GM19328 (cell line): ENCODE data around the gene FSD1.
A peak's percentile ranks its signal among the peaks of the same experiment; 100 is the strongest.

ENCODE experiments used
- ATAC-seq: cut with Tn5 transposase; IDR thresholded peaks from one replicate; pipeline ENCODE4 v1.9.1; 2021; ENCODE audit warnings: mild to moderate bottlenecking, moderate library complexity; ENCODE audit not compliant: unreplicated experiment

The FSD1 gene

DNA sequence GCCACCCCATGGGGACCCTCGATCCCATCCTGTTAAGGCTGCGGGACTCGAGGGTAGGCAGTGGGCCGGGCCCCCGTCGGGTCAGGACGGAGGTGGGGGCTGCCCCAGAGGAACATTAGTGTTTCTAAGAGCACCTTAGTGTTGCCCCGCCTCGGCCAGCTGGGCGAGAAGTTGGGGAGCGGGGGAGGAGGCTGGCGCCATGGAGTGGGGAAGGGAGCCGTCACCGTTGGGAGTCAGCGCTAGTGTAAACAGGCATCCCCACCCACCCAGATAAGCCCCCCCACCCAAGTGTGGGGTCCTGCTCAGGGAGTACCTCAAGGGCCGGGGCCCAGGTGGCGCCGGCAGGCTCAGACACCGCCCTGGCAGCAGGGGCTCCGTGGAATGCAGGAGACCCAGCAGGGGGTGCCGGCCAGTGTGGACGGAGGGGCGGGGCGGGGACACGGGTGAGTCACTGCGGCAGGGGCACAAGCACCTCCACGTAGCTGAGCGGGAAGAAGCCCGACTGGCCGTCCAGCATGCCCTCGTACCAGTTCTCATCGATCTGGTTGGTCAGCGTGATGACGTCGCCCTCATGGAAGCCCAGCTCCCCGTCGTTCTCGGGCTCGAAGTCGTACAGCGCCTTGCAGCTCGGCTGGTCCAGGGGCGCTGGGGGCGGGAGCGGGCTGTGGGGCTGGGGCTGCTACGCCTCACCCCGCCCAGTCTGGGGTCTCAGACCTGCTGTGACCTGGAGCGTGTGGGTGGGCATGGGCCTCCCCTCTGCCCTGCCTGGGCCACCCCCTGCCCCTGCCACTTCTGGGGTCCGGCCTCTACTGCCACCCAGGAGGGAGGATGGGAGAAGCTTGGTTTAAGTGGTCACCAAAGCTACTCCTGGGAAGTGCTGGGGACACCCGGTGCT lies 57.0 kb downstream of the FSD1 start:
- no peak for ATAC-seq

DNA sequence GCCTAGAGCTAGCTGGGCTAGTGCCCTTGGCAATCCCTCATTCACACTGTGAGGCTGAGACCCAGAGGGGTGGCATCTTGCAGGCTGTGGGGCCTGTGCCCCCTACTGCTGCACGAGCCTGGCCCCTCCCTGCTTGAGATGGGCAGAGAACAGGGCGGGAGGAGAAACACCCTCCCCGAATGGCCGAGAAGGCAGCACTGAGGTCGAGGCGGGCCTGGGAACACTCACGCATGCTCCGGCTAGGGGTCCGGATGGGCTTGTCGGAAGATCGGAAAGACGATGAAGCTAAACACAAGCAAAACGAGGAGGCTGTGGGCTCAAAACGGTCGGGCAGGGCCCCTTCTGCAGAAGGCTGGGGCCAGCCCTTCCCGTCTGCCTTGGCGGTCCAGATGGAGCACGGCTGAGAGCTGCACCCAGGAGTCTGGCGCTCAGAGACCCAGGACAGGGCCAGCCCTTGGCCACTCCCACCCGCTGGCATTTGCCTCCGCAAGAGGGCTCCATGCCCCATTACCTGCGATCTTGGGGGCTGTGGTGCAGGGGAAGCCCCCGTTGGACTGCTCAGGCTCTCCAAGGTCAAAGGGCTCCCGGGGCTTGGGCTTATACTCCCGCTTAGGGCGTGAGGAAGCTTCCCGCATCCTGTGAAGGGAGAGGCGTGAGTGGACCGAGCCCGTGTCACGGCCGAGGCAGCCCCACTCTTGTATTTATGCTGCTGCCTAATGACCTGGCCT lies 57.9 kb downstream of the FSD1 start:
- ATAC-seq = no peak

DNA sequence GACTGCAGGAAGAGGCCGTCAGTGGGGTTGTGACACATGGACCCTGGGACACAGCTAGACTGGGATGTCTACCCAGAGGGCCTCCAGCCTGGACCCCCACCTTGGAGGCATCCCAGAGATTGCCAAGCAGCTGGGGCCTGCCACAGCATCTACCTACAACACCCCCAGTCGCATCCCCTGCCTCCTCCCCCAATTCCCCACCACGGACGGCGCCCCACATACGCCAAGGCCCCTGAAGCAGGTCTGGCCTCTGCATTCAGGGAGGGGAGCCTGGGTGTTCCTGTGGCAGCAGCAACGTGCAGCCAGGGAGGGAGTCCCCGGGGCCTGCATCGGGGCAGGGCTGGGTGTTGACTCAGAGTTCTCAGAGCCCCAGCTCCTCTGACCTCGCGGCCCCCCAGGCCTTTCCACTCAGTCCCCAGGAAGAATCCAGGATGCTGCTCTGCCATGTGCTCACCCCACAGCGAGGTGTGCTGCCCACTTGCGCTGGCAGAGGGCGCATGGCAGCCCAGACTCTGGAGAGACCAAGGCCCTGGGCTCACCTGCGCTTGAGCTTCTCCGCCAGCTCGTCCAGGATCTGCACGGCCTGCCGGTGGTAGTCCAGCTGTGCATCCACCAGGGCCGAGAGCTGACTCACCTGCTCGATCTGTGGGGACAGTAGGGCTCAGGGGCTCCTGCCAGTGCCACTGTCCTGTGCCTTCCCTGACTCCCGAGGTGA lies 58.6 kb downstream of the FSD1 start:
- ATAC-seq = no peak

DNA sequence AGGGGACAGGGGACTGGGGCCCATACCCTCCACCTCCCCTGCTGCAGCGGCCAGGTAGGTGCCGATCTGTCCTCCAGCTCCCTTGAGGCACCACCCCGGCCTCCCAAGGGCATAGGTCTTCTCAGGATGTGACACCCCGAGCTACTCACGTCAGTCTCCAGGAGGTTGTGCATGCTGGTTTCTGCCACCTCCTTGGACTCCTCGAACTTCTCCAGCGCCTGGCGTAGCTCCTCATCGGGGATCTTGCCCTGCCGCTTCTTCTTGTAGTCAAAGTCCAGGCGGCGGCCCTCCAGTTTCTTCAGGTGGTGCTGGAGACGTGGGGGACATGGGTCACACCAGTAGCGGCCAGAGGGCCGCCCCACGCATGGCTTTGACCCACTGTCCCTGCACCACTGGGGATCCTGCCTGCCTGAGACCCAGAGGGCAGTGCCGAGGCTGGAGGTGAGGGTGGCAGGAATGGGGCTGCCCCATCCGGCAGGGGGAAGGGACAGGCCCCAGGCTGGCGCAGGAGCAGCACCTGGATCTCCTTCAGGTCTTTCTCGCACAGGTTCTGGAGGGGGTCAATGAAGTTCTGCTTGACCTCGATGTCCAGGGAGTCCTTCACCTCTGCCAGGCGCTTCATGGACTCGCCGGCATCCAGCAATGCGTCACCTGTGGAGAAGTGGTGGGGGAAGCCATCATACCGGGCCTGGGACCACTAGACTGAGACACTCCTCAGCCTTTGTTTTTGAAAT lies 59.3 kb downstream of the FSD1 start:
- no peak for ATAC-seq

DNA sequence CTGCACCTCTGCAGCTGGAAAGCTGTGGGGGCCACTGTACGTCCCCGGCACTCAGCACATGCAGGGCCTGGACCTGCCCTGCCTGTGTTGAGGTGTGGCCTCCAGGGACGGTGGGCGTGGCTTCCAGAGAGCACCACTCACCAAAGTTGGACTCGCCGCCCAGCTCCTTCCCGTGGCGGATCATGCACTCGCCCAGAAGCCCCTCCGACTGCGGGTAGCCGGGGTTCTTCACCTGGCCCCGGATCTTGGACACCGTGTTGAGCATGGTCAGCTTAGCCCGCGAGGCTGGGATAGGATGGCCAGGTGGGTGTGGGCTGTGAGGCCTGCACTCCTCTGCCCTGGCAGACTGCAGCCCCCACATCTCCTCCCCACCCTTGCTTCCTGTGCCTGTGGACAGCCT lies 60.9 kb downstream of the FSD1 start:
- ATAC-seq = no peak

DNA sequence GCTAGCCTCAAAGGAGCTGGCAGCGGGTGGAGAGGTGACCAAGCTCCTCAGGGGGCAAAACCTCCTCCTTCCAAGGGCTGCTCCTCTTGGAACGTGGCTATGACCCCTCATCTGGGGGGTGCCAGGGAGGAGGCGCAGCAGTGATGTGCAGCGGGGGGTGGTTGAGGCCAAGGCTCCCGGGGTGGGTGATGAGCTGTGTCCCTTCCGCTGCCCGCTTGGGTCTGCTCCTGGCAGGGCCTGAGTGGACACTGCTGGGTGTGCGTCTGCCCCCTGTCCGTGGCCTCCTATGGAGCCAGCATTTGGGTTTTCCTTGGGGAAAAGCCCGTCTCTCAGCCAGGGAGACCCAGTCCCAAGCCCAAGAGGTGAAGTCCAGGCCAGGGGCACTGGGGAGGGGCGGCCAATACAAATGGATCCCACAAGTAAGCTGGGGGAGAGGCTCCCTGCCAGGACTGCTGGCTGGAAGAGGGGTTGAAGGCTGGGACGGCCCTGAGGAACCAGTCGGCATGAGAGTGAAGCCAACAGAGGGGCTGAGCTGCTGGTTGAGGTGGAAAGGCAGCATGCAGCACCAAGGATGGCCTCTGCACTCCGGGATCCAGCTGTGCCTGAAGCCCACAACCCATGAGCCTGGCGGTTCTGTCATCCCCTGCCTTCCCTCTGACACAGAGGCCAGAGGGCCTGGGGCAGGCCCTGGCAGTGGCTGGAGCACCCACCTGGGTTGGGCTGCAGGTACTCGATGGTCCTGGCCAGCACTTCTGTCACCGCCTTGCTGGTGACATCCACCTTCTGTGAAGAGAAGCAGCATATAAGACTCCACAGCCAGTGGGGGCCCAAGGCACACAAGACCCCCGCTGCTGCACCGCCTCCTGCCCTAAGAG lies 61.6 kb downstream of the FSD1 start:
- ATAC-seq = no peak

DNA sequence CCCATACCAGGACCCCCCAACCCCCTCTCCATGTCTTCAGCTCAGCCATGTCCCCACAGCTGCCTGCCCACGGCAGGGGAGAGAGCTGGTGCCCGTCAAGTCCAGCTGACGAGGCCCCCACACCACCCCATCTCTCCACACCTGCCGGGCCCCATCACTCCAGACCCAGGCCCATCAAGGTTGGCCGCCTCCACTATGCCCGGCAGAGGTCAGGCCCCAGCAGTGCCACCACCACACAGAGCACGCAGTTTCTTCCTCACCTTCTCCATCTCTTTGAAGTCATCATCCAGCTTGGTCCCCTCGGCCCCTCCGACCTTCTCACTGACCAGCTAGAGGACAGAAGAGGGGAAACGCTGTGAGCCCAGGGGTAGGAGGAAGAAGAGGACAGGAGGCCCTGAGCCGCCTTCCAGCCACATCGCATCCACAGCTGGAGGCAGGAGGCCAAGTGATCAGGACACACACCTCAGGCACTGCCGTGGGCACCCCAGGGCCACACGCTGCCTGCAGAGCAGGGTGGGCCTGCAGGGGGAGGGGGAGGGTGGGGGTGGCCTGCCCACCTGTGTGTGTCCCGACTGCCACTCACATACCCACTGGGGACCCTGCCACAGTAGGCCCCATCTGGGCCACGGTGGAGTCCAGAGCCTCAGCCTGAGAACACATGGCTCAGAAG lies 62.4 kb downstream of the FSD1 start:
- ATAC-seq = no peak

DNA sequence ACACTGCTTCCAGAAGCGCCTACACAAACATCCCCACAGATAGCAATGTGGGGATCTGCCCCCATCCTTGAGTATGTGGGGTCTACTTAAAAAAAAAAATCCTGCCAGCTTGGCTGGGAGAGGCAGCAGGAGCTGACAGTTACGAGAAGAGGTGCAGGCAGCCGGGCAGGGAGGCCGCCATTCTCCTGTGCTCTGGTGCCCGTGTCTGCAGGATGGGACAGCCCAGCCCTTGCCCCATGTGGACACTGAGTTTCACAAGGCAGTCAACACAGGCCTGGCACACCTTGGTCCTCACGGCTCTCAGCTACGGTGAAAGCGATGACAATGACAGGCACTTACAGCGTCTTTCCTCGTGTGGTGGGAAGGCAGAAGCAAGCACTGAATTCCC lies 62.9 kb downstream of the FSD1 start:
- no peak for ATAC-seq

DNA sequence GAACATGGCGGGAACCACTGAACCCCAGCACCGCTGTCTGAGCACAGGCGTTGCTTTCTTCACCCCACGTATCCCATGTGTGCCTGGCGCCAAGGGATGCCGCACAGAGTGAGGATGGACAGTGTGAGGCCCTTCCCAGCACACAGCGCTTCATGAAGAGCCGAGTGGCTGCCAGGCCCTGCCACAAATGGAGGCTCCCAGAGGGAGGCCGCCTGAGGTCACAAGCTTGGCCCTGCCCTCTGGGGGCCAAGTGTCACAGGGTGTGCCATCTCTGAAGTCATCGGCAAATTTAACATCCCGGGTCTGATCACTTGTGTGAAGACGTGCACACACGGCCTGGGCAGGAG lies 63.4 kb downstream of the FSD1 start:
- no peak for ATAC-seq

DNA sequence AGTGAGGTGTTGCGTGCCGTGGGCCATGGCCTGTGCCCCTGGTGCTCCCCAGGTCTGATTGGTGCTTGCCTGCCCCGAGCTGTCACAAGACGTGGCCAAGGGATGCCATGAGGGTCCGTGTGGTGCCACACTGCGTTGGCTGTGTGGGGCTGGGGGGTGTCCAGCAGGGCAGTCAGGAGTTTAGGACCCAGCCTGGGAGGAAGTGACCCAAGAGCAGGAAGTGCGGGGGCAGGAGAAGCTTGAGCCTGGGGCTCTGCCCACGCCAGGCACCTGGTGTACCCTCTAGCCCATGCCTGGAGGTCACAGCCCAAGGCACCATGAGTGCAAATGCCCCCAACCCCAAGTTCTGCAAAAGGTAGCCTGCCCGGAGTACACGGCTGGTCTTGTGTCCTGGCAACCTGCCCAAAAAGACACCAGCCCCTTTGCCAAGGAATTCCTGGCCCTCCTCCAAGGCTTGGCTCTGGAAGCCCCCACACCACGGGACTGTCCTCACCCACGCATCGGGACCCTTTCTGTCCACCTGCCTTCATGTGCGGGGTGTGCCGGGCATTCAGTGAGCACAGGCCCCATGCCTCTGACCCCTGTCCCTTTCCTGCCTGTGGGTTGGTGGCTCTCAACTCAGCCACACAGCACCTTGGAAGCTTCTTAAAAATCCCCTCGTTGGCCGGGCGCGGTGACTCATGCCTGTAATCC lies 63.9 kb downstream of the FSD1 start:
- no peak for ATAC-seq

DNA sequence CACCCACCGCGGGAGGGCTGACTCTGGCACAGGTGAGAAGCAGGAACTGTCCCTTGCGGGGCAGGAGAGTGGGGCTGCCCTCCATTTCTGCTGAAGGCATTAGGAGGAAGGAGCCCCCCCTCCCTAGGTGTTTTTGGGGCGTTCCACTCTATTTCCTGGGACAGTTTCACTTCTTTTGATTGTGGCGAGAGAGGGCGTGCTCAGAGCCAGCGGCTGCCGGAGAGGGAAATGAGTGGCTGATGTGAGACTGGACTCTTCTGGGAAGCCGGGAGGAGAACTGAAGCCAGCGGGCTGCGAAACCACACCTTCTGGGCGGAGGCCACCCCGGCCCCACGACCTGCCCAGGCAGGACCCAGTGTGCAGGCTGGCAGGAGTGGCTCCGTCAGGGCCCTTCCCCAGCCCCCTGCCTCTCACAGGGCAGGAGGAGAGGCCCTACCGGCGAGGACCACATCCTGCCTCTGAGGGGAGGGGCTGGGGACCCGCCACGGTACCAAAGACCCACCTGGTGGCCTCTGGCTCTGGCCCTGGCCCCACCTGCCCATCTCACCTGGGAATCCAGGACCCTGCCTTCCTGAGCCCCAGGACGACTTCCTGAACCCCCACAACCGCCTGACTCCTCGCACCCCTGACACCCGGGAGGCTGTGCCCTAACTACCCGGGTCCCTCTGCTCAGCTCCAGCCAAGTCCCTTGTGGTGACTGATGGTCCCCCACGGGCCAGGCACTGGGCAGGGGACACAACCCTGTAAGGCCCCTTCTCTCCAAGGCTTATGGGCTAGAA lies 64.9 kb downstream of the FSD1 start:
- peak; percentile 39 for ATAC-seq

DNA sequence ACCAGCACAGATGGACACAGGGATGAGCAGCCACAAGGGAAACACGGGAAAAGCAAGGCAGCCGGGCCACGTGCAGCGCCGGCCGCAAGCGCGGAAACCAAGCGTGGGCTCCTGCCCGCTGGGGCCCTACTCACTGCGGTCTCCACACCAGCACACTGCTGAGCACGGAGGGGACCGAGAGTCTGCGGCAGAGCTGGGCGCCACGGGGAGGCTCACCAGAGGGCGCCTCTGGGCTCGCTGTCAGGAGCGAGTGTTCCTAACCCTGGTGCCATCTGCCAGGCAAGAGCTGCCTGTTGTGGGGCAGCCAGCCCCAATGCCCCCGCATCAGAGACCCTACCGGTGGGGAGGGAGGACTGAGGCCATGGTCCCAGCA lies 65.5 kb downstream of the FSD1 start:
- ATAC-seq = peak; percentile 46

DNA sequence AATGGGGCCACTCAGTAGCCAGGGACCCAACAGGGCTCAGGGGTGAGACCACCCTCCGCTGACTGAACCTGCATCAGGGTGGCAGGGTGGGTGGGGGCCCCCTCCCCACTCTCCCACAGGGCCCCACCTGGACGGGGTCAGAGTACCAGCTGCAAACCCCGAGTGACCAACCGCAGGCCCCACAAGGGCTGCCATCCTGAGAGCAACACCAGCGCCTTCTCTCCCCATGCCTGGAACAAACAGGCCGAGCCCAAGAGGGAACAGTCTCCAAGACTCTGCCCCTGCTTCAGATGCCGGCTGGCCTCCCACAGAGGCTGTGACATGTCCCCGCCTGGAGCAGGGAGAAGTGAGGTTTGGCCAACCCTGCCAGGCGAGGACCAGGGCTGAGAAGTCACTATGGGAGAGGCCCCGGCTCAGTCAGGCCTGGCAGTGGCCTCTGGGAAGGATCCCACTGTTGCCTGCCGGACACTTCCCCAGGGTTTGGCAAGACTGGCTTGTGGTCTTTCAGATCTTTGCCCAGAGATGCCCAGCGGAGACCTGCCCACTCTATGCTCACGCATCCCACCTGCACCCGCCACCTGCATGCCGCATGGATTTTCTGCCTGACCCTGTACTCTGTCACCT lies 66.1 kb downstream of the FSD1 start:
- ATAC-seq = no peak

DNA sequence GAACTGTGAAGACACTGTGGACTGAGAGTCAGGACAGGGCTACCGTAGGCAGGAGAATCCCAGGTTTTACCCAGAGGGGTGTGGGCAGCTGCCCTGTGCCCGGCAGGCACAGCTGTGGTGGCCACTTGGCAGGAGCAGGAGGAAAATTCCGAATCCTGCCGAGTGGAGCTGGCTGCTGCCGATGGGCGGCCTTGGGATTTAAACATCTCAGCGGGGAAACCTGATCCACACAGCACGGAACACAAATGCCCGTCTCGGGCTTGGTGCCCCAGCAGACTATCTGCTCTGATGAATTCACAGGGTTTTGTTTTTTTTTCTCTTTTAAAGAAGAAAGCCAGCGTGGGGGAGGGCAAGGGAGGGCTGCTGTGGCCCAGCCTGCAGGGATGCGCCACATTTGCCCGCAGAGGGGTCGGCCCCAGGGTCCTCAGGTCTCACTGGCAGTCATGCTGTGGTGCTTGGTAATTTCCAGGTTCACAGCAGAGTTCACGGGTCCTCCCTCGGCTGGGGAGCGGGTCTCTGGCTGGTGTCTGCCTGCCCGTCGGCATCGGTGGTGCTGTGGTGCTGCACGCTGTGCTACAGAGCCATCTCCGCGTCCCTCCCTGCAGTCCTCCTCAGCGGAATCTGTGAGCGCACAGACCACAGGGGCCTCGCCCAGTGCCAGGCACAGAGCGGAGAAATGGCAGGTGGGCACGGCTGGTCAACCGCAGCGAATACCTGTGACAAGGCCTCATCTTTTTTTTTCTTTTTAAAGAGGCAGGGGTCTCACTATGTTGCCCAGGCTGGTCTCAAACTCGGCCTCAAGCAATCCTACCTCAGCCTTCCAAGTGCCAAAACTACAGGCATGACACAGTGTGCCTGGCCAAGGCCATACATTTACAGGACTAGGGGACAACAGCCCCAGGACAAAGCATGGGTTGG lies 67.1 kb downstream of the FSD1 start:
- no peak for ATAC-seq

DNA sequence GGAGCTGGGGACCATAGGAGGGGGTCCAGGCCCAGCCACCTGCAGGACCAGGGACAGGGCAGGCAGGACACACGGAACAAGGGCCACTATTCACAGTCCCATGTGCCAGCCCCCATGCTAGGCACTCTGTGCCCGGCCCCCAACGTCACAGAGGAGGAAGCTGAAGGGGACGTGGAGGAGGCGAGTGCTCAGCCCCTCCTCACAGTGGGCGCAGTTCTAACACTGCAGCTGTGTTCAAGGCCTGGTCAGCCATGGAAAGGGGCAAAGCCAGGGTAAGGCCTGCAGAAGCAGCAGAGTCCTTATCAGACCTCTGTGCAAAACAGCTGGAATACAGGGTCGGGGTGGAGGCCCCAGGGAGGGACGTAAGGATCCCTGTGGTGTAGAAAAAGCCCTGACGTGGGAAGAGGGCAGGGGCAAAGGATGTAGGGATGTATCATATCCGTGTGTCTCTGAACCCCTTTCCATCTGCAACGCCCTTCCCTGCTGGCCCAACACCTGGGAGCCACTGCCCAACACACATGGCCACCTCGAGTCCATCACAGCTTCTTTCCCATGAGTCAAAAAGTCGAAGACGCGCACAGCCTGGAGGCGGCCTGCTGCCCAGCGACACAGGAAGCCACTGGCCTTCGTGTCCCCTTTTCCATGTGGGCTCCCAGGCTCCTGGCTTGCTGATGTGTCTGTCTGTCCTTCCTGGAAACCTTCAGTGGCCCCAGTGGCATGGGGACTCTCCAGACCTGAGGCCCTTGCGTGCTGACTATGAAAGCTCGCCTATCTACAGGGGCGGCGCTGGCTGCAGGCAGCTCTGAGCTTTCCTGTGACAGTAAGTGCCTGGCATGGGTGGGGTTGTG lies 68.0 kb downstream of the FSD1 start:
- no peak for ATAC-seq

DNA sequence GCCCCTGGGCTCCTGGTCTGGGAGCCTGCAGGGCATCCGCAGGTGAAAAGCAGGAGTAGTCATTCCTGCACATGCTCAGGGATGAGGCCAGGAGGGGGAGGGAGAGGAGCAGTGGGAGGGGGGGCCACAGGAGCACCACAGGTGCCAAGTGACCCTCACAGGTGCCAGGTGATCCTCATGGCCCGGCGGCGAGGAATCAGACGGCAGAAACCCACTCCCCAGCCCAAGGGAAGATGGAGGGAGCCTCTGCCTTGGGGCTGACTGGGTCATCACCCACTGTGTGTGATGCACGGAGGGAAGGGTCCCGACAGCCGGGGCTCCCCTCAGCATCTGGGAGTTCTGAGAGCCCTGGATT lies 68.6 kb downstream of the FSD1 start:
- ATAC-seq = no peak
